GM18861 (cell line): ENCODE results near the gene HSPB2.

Experiments
- ATAC-seq: cut with Tn5 transposase; IDR thresholded peaks from one replicate; pipeline ENCODE4 v1.9.1; 2021; ENCODE audit not compliant: unreplicated experiment

The HSPB2 gene

DNA sequence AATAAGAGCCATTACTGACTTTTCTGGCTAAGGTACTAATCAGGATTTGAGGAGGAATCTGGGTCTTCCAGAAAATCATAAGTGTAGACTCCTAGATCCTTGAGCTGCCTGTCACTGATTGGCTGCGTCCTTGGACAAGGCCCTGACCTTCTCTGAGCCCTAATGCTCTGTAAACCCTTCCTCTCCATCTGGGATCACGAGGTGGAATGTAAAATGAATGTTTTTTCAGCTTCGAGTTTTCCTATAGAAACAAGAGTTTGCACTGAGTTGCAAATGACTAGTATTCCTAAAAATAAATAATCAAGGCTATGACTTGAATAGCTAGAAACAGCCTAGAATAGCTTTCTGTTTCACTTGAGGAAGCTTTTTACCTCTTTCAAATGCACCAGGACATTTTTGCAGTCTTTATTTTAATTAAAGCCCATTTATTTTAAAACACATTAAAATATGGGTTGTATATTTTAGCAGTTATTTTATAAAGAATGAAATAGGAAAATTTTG lies 23.6 kb downstream of the HSPB2 start:
- ATAC-seq = no peak

DNA sequence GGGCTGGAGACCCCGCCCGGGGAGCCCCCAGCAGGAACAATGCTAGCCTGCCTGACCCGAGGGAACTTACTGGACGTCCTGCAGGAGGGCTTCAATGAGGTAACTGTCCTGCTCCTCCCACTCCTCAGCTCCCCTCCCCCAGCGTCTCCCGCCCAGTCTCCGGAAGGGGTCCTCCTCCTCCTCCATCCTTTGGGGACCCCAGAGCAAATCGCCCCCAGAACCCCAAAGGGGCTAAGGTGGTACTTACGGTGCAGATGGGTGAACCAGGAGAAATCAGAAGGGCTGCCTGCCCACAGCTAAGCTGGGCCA lies 24.9 kb downstream of the HSPB2 start:
- no peak for ATAC-seq

DNA sequence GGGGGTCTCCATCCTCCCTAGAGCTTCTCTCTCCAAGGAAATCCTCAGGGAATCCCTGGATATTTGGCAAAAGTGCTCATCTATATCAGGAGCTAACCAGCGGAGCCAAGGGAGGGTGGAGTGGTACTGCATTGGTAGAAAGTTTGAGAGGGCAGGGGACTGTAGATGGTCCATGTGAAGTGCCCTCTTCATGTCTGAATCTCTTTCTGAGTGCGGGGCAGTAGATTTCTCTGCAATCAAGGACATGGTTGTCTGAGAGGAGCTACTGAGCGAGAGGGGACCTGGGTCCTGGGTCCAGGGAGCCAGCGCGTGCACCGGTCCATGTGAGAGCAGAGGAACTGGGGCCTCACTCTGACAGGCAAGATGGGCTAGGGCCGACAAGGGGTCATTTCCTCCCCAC lies 25.3 kb downstream of the HSPB2 start:
- no peak for ATAC-seq

DNA sequence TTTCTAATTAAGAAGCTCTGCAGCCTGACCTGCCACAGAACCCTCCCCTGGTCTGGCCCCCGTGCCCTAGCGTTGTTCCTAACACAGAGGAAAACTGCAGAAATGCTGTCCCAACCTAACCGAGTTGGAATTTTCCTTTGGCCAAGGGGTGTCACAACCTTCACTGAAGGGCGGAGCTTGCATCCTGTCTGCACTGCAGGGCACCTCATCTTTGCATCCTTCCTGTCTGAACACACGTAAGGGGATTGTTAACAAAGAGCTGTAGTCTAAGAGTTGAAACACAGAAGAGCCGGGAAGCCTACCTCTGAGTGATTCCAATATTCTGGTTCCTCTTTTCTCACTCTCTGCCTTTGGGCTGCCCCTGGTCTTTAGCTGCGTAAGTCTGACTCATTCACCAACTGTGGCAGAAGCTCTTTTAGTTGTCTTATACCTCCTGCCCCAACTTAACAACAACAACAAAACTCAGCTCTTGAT lies 26.2 kb downstream of the HSPB2 start:
- peak; percentile 88 for ATAC-seq

DNA sequence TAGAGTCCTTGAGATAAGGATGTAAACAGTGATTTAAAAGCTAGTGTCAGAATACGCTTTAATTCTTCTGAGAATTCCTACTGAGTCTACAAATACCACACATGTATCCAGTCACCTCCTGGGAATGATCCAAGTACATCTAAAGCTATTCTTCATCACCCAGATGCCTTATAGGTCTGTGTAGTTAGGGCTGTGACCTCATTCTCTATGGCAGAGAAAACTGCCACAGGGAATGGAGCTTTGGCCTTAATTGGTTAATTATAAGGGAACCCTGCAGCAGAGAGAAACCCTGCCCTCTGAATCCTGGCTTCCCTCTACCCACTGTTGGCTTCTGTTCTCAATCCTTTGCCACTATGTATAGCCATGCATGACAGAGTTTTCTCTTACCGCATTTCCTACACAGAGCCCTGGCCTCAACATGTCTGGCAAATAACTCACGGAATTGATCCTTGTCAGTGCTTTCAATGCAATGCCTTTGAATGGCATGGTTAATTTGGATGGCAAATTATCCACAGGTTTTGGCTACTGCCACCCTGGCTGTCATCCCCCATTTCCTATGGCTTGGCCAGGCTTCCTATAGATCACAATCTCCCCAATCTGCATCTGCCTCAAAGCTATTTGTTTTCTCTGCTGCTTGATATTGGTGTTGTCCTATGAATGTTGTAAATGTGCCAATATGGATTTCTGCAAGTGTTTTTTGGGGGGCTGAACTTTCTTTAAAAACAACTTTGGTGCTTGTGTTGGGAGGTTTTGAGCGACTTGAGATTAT lies 27.5 kb downstream of the HSPB2 start:
- ATAC-seq = no peak

DNA sequence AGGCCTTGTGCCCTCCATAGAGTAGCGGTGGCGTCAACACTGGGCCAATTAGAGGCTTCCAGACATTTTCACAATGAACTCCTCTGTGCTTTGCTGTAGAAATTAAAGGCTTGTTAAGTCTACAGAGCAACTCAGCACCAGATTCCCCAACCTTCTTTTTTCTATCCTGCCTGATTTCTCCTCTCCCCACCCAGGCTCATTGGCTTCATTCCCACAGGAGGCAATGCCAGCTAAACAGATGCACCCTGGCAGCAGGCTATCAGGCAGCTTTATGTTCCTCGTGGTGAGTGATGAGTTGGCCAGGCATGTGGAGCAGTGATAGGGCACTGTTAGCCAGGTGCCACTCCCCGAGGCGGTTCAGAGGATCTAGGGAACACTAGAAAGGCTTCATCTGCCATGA lies 29.4 kb downstream of the HSPB2 start:
- no peak for ATAC-seq

DNA sequence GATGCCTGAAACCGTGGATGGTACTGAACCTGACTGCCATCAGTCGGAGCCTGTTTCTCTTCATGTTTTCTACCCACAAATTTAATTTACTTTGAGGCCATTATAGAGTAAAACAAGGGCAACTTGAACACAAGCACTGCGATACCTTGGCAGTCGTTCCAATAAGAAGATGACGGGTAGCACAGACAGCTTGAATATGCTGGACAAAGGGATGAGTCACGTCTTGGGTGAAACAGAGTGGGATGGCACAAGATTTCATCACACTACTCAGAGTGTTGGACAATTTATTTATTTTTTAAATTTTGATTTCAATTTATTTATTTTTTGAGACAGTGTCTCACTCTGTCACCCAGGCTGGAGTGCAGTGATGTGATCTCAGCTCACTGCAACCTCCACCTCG lies 30.3 kb downstream of the HSPB2 start:
- ATAC-seq = no peak

DNA sequence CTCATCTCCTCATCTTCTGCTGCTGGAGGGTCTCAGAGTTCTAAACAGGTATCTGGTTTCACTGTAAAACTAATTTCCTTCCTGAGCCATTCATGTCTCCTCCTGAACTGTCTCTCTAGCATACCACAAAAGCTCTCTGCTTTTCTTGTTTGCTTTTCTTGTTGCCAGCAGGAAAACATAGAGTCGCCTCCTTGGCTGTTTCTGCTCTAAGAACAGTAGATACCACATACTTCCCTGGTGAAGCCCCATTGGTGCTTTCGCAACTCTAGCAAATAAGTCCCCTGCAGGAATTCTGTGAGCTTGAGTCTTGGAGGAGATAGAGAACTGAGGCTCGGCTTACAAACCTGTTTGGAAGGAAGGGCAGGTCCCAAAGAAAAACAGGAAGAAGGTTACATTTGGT lies 31.6 kb downstream of the HSPB2 start:
- ATAC-seq = no peak

DNA sequence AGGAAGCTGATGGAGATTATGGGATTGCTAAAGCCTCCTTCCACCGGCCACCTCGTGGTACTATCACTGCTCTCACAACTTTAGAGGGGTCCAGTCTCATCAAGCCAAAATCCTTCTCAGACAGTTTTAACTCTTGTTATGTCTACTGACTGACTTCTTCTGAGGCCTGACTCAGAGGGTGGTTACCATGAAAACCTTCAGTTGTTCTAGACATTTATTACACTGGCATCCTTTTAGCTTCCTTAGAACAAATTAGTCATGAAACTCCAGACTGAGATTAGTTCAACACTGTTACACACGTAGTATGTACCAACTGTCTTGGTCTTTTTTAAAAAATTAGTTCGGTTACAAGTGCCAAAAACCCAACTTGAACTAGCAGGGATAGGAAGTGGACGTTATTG lies 32.1 kb downstream of the HSPB2 start:
- ATAC-seq = no peak

DNA sequence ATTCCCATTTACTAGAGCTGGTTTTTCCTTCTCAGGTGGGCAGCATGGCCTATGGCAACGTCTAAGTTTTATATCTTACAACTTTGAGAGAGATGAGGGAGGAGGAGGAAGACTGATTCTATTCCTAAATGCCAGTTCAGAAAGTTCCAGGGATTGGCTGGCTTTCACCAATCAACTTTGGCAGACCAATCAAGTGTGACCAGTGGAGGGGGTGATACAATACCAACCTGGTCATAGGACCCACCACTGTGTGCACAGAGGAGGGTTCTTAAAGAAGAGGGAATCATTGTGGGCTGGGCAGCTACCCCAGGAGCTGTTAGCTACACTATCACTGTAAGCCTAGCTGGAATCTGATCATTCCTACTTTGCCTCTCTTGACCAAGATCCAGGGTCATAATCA lies 32.7 kb downstream of the HSPB2 start:
- ATAC-seq = no peak

DNA sequence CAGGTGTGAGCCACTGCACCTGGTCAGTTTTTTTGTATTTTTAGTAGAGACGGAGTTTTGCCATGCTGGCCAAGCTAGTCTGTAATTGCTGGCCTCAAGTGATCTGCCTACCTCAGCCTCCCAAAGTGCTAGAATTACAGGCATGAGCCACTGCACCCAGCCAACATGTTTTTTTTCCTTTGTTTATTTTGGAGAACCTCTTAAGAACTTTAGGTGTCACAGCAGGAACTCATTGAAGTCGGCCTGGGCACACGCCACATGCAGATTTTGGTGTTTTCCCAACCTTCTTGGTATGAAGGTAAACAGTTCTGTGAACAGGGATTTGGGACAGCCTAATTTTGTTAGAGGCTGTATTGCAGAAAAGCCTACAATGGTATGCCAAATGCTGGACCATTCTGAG lies 34.0 kb downstream of the HSPB2 start:
- no peak for ATAC-seq

DNA sequence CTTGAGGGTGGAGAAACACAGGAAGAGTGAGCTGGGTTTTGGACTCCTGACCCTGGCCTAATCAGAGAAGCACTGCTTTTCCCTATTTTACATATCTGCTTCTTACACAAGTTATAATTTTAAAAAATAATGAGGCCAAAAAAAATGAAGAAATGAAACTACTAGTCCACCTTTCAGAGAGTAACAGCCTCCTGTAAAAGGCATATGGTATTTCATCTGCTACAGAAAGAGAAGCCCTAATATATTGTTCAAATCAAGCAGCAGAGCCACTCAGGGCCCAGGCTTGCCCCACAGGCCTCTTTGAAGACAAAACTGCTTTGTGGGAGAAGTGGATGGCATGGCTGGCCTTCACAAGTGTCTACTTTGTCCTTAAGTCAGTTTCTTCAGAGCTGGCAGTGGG lies 34.6 kb downstream of the HSPB2 start:
- no peak for ATAC-seq

DNA sequence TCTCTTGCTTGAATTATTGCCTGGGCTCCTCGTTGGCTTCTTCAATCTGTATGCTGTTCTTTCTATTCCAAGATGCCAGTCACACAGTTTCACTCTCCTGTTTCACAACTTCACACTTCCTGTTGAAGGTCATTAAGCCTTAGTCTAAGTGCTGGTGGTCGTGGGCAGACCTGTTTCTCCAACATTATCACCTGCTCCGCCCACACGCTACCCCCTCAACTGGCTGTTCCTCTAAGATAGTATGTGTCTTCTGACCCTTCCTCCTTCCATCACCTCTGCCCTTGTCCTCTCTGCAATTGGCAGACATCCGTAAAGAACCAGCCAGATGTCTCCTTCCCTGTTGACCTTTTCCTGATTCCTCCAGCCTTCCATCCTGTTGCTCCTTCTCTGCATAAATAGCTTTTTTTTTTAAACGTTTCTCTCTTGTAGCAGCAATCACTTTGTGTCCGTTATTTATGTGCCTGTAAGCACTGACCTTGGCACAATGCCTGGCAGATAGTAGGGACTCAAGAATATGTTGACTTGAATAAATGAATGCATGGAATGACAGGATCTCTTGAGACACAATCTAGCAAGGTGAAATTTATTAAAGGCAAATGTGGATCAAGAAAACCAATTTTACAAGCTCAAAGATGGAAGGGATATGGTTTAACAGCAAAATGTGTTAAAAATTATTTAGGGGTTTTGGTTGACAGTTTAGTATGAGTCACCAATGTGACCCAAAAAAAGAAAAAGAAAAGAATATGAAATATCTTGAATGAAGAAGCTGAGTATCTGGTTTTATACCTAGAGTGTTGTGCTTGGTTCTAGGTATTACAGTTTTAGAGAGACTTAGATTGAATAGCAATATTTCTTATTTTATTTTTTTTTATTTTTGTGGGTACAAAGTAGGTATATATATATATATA lies 37.2 kb downstream of the HSPB2 start:
- no peak for ATAC-seq

DNA sequence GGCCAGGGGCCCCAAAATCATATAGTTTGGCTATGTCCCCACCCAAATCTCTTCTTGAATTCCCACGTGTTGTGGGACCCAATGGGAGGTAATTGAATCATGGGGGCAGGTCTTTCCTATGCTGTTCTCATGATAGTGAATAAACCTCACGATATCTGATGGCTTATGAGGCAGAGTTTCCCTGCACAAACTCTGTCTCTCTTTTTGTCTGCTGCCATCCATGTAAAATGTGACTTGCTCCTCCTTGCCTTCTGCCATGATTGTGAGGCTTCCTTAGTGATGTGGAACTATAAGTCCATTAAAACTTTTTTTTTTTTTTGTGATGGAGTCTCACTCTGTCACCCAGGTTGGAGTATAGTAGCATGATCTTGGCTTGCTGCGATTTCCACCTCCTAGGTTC lies 39.0 kb downstream of the HSPB2 start:
- no peak for ATAC-seq

DNA sequence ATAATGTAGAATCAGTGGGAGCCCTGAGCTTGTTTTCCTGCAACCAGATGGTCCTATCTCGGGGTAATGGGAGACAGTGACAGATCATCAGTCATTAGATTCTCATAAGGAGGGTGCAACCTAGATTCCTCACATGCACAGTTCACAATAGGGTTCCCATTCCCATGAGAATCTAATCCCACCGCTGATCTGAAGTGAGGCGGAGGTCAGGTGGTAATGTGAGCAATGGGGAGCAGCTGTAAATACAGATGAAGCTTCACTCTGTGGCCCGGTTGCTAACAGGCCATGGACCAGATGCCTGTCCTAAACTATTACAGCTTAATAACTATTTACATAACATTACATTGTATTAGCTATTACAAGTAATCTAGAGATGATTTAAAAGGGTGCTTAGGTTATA lies 41.6 kb downstream of the HSPB2 start:
- ATAC-seq = no peak

DNA sequence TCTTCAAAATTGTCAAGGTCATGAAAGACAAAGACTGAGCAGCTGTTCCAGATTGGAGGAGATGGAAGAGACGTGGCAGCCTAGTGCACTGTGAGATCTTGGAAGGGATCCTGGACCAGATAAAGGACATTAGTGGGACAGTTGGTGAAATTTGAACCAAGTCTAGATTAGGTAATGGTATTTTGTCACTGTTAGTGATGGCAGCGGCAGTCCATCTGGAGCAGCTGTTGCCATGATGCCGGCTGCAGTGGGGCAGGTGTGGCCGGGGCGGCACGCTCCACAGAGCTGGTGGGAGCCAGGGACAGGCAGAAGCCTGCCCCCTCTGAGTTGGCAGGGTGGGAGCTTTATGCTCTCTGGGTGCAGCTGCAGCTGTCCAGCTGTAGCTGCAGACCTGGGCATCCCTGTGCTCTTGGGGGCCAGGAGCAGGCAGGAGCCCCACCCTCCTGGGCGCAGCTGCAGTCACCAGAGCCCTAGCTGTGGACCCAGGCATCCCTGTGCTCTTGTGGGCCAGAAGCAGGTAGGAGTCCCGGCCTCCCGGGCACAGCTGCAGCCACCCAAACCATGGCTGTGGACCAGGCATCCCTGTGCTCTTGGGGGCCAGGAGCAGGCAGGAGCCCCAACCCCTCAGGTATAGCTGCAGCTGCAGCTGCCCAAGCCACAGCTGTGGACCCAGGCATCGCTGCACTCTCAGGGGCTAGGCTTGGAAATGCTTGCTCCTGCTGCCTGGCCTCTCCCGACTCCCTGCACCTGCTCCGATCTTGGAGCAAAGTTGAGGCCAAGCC lies 45.3 kb downstream of the HSPB2 start:
- ATAC-seq = no peak

DNA sequence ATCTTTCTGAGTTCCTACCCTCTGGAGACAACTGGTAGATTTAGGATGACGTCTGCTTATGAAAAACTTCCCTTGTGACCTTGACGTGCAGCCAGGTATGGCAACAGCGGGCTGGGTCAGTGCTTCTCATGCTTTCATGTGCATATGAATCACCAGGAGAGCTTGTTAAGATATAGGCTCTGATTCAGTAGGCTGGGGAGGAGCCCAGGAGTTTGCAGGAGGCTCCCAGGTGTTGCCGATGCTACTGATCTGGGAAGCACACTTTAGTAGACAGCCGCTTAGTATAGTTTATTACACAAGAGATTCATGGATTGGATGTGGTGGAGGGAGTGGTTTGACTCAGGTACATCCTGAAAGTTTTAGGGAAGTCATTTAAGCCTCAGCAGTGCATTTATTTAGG lies 48.4 kb downstream of the HSPB2 start:
- no peak for ATAC-seq

DNA sequence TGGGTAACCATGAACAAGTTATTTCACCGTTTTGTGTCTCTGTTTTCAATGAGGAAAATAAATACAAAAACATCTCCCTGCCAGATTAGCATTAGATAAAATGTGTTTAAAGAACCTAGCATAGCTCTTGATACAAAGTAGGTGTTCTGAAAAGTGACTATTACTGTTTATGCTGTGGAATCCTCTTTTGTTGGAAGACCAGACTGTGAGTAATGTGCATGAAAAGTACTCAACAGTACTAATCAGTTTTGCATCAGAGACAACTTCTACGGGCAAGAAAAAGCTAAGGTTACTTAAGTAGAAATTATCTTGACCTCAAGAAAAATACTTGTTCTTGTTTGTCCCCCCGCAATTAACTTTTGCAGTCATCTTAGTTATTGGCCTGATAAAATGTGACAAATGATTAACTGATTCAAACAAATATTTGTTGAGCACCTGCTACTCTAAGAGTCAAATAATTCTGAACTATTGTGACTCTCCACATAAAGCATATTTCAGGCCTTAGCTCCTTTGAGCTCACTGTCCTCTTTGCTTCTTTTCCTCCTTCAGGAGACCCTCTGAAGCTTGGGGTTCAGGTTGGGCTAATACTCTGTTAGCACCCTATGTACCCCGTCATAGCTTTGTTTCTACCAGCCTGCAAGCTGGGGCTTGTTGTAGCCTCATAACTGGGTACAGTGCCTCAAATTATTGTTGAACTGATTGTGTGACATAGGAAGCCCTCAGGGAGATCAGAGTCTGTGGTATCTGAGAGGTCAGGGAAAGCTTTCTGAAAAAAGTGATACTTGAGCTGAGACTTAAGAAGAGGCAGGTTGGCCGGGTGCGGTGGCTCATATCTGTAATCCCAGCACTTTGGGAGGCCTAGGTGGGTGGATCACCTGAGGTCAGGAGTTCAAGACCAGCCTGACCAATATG lies 49.1 kb downstream of the HSPB2 start:
- no peak for ATAC-seq
